ENCODE measurements around the gene FAM3A.
A peak's percentile ranks its signal among the peaks of the same experiment; 100 is the strongest.

DNA sequence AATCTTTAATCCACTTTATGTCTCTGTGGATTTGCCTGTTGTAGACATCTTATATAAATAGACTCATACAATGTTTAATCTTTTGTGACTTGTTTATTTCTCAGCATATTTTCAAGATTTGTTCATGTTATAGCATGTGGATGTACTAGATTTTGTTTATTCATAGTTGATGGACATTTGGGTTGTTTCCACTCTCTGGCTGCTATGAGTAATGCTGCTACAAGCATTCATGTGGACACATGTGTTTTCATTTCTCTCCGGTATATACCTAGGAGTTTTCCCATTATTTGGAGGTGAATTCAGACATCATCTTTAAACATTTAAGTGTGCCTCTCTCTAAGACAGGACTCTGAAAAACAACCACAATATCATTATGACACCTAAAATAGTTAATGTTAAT, 33.7 kb upstream of the FAM3A start:
- TF ChIP-seq POLR2A (IDR thresholded peaks at IDR 0.05; ENCODE audit: low read depth, low read length) (no peak), BHLHE40 (IDR thresholded peaks at IDR 0.05; ENCODE audit: low read depth, low read length) (no peak), USF2 (IDR thresholded peaks at IDR 0.05; ENCODE audit: low read depth, low read length) (no peak), RFX5 (IDR thresholded peaks at IDR 0.05; ENCODE audit: low read depth, low read length) (no peak), MAFK (IDR thresholded peaks at IDR 0.05; ENCODE audit: low read depth, low read length) (no peak), SMC3 (IDR thresholded peaks at IDR 0.05; ENCODE audit: low read depth, low read length) (no peak), NFE2L2 (IDR thresholded peaks at IDR 0.05; ENCODE audit: low read depth, low read length) (no peak), MXI1 (IDR thresholded peaks at IDR 0.05; ENCODE audit: borderline replicate concordance, low read depth, low read length) (0 out of 2 replicates have a peak, but pooled peaks have one; percentile 42), RAD21 (IDR thresholded peaks at IDR 0.05; ENCODE audit: low read length) (no peak), RCOR1 (IDR thresholded peaks at IDR 0.05; ENCODE audit: insufficient replicate concordance, low read length) (no peak), FOS (IDR thresholded peaks at IDR 0.05; ENCODE audit: low read depth, low read length) (no peak)
- TF ChIP-seq, protein P1, sequence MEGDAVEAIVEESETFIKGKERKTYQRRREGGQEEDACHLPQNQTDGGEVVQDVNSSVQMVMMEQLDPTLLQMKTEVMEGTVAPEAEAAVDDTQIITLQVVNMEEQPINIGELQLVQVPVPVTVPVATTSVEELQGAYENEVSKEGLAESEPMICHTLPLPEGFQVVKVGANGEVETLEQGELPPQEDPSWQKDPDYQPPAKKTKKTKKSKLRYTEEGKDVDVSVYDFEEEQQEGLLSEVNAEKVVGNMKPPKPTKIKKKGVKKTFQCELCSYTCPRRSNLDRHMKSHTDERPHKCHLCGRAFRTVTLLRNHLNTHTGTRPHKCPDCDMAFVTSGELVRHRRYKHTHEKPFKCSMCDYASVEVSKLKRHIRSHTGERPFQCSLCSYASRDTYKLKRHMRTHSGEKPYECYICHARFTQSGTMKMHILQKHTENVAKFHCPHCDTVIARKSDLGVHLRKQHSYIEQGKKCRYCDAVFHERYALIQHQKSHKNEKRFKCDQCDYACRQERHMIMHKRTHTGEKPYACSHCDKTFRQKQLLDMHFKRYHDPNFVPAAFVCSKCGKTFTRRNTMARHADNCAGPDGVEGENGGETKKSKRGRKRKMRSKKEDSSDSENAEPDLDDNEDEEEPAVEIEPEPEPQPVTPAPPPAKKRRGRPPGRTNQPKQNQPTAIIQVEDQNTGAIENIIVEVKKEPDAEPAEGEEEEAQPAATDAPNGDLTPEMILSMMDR (conservative IDR thresholded peaks at IDR 0.05; ENCODE audit: low read depth, low read length) = no peak
